HG02623 (cell line): ENCODE measurements around the gene NELFE.
"Not testable (repeated sequence)": the region's sequence is repeated elsewhere in the genome, so short reads cannot be mapped to it uniquely, and the experiment has no call there.

Source experiments
- ATAC-seq: cut with Tn5 transposase; IDR thresholded peaks from one replicate; pipeline ENCODE4 v1.9.1; 2021; ENCODE audit warnings: moderate library complexity; ENCODE audit not compliant: unreplicated experiment

NELFE gene

GRCh38 chr6:31919624-31920303, 39.0 kb downstream of the NELFE start:
- ATAC-seq, result no peak

DNA sequence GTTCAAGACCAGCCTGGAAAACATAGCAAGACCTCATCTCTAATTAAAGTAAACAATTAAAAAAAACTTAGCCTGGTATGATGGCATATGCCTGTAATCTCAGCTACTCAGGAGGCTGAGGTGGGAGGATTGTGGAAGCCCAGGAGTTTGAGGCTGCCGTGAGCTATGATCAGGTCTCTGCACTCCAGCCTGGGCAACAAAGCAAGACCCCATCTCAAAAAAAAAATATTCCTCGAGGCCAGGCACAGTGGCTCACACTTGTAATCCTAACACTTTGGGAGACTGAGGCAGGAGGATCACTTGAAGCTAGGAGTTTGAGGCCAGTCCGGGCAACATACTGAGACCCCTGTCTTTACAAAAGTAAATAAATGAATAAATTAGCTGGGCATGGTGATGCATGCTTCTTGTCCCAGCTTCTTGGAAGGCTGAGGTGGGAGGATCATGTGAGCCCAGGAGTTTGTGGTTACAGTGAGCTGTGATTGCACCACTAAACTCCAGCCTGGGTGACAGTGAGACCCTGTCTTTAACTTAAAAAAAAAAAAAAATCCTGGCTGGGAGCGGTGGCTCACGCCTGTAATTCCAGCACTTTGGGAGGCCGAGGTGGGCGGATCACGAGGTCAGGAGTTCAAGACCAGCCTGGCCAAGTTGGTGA, 40.6 kb downstream of the NELFE start:
- ATAC-seq, result no peak

DNA sequence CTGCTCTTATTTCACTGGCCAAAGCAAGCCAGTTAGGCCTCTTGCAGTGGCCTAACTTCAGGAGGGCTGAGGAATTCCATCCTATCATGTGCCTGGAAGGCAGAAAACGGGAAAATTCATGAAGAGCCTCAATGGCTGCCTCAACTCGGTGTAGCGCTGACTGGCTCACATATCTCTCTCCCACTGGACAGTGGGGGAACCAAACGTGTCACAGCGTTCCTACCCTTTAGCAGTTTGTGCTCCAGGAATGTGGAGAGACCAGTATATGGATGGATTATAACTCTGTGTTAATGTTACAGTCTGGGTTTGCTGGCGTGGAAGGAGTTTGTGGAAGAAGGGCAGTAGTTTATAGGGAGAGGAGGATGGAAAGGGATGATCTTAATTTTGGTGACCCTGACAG, 43.0 kb downstream of the NELFE start:
- no peak for ATAC-seq

GRCh38 chr6:31915351-31915750, 43.4 kb downstream of the NELFE start:
- no peak for ATAC-seq

GRCh38 chr6:31911826-31912585, 46.8 kb downstream of the NELFE start:
- no peak for ATAC-seq

GRCh38 chr6:31909298-31909697, 49.5 kb downstream of the NELFE start:
- not testable (repeated sequence) for ATAC-seq

GRCh38 chr6:31908791-31909190, 50.0 kb downstream of the NELFE start:
- peak; percentile 52 for ATAC-seq

- not testable (repeated sequence) for ATAC-seq
These were observed 50.5 kb downstream of the NELFE start for GRCh38 chr6:31908255-31908654.

DNA sequence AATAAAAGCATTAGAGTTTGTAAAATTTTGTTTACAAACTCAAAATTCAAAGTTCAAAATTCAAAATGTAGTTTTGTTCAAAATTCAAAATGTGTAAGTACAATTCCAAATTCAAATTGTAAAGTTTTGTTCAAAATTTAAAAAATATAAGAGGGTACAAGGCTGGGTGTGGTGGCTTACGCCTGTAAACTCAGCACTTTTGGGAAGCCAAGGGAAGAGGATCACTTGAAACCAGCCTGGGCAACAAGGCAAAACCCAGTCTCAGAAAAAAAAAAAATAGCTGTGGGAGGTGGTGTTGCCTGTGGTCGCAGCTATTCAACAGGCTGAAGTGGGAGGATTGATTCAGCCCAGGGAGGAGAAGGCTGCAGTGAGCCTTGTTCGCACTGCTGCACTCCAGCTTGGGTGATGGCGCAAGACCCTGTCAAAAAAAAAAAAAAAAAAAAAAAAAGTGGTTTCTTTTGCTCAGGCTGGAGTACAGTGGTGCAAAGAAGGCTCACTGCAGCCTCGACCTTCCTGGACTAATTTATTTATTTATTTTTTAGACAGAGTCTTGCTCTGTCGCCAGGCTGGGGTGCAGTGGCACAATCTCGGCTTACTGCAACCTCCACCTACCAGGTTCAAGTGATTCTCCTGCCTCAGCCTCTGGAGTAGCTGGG, 51.5 kb downstream of the NELFE start:
- ATAC-seq, result no peak

DNA sequence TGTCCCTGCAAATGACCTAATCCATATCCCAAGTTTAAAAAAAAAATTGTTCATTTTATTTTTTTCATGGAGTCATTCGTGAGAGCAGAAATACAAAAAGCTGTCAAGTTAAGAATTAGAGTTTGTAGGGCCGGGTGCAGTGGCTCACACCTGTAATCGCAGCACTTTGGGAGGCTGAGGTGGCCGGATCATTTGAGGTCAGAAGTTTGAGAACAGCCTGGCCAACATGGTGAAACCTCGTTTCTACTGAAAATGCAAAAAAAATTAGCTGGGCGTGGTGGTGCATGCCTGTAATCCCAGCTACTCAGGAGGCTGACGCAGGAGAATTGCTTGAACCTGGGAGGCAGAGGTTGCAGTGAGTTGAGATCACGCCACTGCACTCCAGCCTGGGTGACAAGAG, 52.0 kb downstream of the NELFE start:
- not testable (repeated sequence) for ATAC-seq

DNA sequence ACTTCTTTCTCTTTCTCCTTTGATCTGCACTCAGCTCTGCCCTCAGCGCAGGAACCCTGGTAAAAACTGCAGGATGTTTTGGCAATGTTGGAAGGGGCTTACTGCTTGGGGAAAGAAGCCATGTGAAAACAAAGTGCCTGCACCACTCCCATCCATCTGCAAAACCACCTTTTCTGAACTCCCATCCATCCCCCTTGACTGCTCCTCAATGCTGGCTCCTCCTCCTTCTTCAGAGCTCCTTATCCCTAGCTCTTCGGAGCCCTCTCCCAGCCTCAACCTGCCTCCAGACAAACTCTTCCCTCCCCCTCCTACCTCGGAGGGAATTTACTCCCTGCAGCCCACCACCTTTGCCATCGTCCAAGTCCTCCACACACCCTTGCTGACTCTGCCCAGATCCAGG, 52.6 kb downstream of the NELFE start:
- no peak for ATAC-seq

GRCh38 chr6:31905041-31905440, 53.7 kb downstream of the NELFE start:
- no peak for ATAC-seq

- no peak for ATAC-seq
These were observed 54.8 kb downstream of the NELFE start for GRCh38 chr6:31903957-31904356.
